ENCODE results near the gene PIGO.

The PIGO gene

DNA sequence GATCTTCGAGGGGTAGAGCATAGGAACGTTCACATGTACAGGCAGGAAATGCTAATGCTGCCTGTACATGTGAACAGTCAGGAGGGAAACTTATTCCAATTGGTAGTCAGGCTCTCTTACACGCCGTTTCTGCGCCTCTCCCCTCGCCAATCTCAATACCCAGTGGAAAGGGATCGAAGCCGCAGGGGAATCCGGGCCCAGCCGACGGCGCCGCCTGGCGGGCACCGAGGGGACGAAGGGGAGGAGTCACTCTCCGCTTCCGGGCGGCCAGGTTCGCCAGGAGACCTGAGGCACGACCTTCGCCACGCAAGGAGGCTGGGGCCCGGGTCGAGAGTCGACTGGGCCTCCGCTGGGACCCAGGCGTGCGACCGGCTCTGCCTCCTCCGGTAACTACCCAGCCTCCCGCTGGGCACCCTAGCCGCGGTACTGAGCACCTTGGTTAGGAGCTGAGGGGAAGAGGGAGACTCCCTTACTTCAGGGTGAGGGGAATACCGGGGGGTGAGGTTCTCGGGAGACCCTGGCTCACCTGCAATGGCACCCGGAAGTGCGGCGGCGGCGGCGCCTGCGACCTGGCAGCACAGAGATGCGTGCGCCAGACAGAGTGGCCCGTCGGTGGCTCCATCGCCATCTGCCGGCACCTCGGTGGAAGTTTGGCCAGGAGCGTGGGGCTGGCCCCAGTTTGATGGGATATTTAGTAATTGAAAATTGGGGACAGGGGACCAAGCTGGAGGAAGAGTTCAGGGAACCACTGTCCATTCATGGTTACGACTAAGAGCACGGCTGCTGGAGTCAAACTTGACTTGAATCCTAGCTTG, at the start of gene PIGO:
PIGO (minus strand) TSS at position 557 of the 815 bp plus-strand sequence. CDS start 1,026 bp downstream, outside the sequence.
- TF ChIP-seq, protein P1, sequence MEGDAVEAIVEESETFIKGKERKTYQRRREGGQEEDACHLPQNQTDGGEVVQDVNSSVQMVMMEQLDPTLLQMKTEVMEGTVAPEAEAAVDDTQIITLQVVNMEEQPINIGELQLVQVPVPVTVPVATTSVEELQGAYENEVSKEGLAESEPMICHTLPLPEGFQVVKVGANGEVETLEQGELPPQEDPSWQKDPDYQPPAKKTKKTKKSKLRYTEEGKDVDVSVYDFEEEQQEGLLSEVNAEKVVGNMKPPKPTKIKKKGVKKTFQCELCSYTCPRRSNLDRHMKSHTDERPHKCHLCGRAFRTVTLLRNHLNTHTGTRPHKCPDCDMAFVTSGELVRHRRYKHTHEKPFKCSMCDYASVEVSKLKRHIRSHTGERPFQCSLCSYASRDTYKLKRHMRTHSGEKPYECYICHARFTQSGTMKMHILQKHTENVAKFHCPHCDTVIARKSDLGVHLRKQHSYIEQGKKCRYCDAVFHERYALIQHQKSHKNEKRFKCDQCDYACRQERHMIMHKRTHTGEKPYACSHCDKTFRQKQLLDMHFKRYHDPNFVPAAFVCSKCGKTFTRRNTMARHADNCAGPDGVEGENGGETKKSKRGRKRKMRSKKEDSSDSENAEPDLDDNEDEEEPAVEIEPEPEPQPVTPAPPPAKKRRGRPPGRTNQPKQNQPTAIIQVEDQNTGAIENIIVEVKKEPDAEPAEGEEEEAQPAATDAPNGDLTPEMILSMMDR (IDR thresholded peaks at IDR 0.05; ENCODE audit: insufficient read depth, low read depth, low read length, missing control alignments), result peak; percentile 98
- DNase-seq (ENCODE audit: low read depth), result peak; percentile 96
- peak within 1 kb of the TSS; percentile 82 for H3K4me3 ChIP-seq (ENCODE audit: low read depth, low read length)

DNA sequence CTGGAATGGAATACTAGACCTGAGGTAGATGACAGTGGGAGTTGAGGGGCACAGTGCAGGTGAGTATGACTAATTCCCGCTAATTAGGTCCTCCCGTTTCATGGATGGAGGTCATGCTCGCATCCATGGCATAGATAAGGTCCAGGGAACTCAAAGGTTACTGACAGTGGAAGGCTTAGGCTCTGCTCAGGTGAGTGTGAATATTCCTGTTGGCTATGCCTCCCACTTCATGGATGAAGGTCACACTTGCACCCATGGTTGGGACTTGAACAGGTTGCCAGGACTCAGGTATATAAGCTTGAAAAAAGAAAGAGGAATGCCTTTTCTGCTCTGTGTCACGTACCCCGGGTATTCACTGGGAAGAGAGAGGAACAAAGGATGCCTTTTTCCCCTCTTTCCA, 45.6 kb upstream of the PIGO start:
- H3K4me3 ChIP-seq (ENCODE audit: low read depth, low read length), result no peak overlapping the region

DNA sequence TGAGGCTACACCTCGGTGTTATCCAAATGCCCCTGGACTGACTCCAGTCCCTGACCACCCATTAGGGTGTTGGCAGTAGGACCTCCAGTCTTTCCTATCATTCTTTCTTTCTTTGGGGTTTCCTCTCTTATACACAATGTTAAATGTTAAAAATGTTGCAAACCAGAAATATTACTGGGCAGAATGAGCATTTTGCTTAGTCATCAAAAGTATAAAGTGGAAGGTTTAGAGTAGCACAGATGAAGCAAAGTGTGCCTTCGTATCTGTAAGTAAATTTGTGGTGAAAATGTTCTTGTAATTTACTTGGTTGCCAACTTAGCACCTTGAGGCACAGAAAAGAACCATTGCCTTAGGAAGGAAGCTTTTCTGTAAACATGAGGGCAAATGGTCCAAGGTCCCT, 43.7 kb upstream of the PIGO start:
- DNase-seq (ENCODE audit: low read depth), result no peak
- TF ChIP-seq, protein P1 (IDR thresholded peaks at IDR 0.05; ENCODE audit: insufficient read depth, low read depth, low read length, missing control alignments), result no peak
- no peak overlapping the region for H3K4me3 ChIP-seq (ENCODE audit: low read depth, low read length)

More for the DNA sequence above, 45.6 kb upstream of the PIGO start:
- TF ChIP-seq, protein P1 (IDR thresholded peaks at IDR 0.05; ENCODE audit: insufficient read depth, low read depth, low read length, missing control alignments), result no peak
- no peak for DNase-seq (ENCODE audit: low read depth)

DNA sequence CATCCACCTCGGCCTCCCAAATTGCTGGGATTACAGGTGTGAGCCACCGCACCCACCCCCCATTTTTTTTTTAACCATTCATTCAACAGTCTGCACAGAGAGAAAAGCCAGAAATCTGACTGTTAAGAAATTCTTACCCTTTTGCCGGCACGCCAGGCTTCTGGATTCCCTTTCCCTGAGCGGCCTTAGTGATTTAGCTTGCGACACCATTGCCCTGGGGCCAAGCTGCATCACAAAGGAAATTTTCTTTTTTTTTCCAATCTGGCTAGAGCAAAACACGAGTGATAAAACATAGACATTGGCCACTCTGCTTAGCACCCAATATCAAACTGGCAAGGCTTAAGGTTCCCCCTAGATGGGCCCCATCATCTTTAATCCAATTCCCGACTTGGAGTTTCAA, 40.5 kb upstream of the PIGO start:
- TF ChIP-seq, protein P1 (IDR thresholded peaks at IDR 0.05; ENCODE audit: insufficient read depth, low read depth, low read length, missing control alignments), result no peak
- no peak for DNase-seq (ENCODE audit: low read depth)
- no peak overlapping the region for H3K4me3 ChIP-seq (ENCODE audit: low read depth, low read length)

DNA sequence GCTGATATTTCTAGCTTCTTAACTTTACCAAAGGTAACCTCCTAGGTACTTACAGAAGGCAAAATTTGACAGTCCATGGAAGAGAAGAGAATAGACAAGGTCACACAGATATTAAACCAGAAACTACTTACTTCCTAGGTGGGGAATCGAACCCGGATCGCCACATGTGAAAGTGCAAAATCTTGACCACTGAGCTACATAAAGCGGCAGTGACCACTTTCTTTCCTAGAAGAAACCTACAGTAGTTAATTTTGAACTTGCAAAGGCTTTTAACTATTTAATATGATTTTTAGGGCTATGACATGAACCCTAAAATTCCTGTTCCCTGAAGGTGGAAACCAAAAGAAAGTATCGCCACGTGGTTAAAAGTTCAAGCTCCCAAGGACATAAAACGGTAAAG, 39.6 kb upstream of the PIGO start:
- H3K4me3 ChIP-seq (ENCODE audit: low read depth, low read length), result no peak overlapping the region
- DNase-seq (ENCODE audit: low read depth), result no peak
- TF ChIP-seq, protein P1 (IDR thresholded peaks at IDR 0.05; ENCODE audit: insufficient read depth, low read depth, low read length, missing control alignments), result no peak

DNA sequence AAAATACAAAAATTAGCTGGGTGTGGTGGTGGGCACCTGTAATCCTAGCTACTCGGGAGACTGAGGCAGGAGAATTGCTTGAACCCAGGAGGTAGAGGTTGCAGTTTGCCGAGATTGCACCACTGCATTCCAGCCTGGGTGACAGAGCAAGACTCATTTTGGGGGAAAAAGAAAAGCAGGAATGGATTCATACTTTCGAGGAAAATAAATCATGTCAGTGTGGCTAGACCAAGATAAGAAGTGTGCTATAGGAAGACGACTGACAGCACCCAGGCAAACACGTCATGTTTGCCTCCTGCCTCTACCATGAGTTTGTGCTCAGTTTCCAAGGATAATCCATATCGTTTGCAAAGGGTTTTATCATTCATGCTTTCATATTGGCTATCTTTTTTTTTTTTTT, 38.5 kb upstream of the PIGO start:
- DNase-seq (ENCODE audit: low read depth), result no peak
- no peak overlapping the region for H3K4me3 ChIP-seq (ENCODE audit: low read depth, low read length)
- TF ChIP-seq, protein P1 (IDR thresholded peaks at IDR 0.05; ENCODE audit: insufficient read depth, low read depth, low read length, missing control alignments), result no peak
